GM21723 (cell line): ENCODE results near the gene ZCCHC10.
"Not testable (repeated sequence)": the region's sequence is repeated elsewhere in the genome, so short reads cannot be mapped to it uniquely, and the experiment has no call there.

ENCODE experiments used
- ATAC-seq: cut with Tn5 transposase; IDR thresholded peaks from one replicate; pipeline ENCODE4 v1.9.1; 2021; ENCODE audit warnings: mild to moderate bottlenecking, moderate library complexity; ENCODE audit not compliant: unreplicated experiment

ZCCHC10 gene

GRCh38 chr5:132979976-132980375 is 46.4 kb downstream of the ZCCHC10 start:
- no peak for ATAC-seq

GRCh38 chr5:132979367-132979940 is 46.9 kb downstream of the ZCCHC10 start:
- ATAC-seq = no peak

- no peak for ATAC-seq
Observed at GRCh38 chr5:132976852-132977251, 49.5 kb downstream of the ZCCHC10 start.

GRCh38 chr5:132972436-132972828 is 53.9 kb downstream of the ZCCHC10 start:
- ATAC-seq = not testable (repeated sequence)

GRCh38 chr5:132971483-132972435 is 54.6 kb downstream of the ZCCHC10 start:
- no peak for ATAC-seq

- no peak for ATAC-seq
Observed at GRCh38 chr5:132965120-132965519, 61.2 kb downstream of the ZCCHC10 start.

- peak; percentile 94 for ATAC-seq
Observed at GRCh38 chr5:132963171-132964104, 62.9 kb downstream of the ZCCHC10 start, which contains the start of gene AFF4. Gene AFF4 (minus strand): TSS chr5:132963634. CDS start chr5:132937189, 26,445 bp downstream.

GRCh38 chr5:132962429-132963021 is 63.8 kb downstream of the ZCCHC10 start:
- no peak for ATAC-seq

- ATAC-seq = no peak
Observed at GRCh38 chr5:132961887-132962286, 64.5 kb downstream of the ZCCHC10 start.

GRCh38 chr5:132961123-132961815 is 65.1 kb downstream of the ZCCHC10 start:
- not testable (repeated sequence) for ATAC-seq

- ATAC-seq = not testable (repeated sequence)
Observed at GRCh38 chr5:132956166-132956799, 70.1 kb downstream of the ZCCHC10 start.

GRCh38 chr5:132953710-132954109 is 72.6 kb downstream of the ZCCHC10 start:
- no peak for ATAC-seq

- ATAC-seq = no peak
Observed at GRCh38 chr5:132952829-132953228, 73.5 kb downstream of the ZCCHC10 start.

- no peak for ATAC-seq
Observed at GRCh38 chr5:132951897-132952296, 74.5 kb downstream of the ZCCHC10 start.

GRCh38 chr5:132949136-132949535 is 77.2 kb downstream of the ZCCHC10 start:
- no peak for ATAC-seq

GRCh38 chr5:132947671-132948070 is 78.7 kb downstream of the ZCCHC10 start:
- ATAC-seq = no peak
